ENCODE results near the gene ITPR2. TPM values are rescaled to one million over a fixed set of nuclear protein-coding genes. Genes with fewer than 3 reads are reported as not detected.

ITPR2 gene
- total RNA-seq, 1 donor from 2014 or later: 77.9 TPM

DNA sequence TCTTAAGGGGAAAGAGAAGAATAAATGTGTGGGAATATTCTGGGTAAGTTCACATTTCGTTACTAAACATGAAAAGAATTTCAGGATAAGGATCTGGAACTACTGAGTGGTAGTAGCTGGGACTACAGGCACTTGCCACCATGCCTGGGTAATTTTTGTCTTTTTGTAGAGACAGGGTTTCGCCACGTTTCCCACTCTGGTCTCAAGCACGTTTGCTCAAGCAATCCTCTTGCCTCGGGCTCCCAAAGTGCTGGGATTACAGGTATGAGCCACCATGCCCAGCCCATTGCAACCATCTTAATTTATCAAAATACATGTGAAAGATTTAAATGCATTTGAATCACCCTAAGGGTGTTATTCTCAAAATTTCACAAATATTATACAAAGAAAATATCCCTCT is 26.4 kb downstream of the ITPR2 start:
- no peaks in the 10 kb centered on the region for H3K9me3 Mint-ChIP-seq (ENCODE audit: unreplicated experiment)
- H3K4me1 Mint-ChIP-seq (ENCODE audit: low read depth, unreplicated experiment): peaks cover 6% of the 10 kb centered on the region
- no peak overlapping the region for H3K27ac Mint-ChIP-seq (ENCODE audit: unreplicated experiment)
- no peak for DNase-seq
- no peaks in the 10 kb centered on the region for H3K27me3 Mint-ChIP-seq (ENCODE audit: unreplicated experiment)
- TF ChIP-seq, protein P1, sequence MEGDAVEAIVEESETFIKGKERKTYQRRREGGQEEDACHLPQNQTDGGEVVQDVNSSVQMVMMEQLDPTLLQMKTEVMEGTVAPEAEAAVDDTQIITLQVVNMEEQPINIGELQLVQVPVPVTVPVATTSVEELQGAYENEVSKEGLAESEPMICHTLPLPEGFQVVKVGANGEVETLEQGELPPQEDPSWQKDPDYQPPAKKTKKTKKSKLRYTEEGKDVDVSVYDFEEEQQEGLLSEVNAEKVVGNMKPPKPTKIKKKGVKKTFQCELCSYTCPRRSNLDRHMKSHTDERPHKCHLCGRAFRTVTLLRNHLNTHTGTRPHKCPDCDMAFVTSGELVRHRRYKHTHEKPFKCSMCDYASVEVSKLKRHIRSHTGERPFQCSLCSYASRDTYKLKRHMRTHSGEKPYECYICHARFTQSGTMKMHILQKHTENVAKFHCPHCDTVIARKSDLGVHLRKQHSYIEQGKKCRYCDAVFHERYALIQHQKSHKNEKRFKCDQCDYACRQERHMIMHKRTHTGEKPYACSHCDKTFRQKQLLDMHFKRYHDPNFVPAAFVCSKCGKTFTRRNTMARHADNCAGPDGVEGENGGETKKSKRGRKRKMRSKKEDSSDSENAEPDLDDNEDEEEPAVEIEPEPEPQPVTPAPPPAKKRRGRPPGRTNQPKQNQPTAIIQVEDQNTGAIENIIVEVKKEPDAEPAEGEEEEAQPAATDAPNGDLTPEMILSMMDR (IDR thresholded peaks at IDR 0.05; ENCODE audit: partially characterized antibody, unreplicated experiment): no peak
- H3K4me3 Mint-ChIP-seq (ENCODE audit: unreplicated experiment): no peak overlapping the region
- H3K36me3 Mint-ChIP-seq (ENCODE audit: unreplicated experiment): no peaks in the 10 kb centered on the region

GRCh38 chr12:26805401-26805971 is 27.5 kb downstream of the ITPR2 start:
- Mint-ChIP-seq H3K9me3 (ENCODE audit: unreplicated experiment) (peaks cover 3% of the 10 kb centered on the region), H3K27me3 (ENCODE audit: unreplicated experiment) (no peaks in the 10 kb centered on the region), H3K4me3 (ENCODE audit: unreplicated experiment) (no peak overlapping the region), H3K4me1 (ENCODE audit: low read depth, unreplicated experiment) (peaks cover 4% of the 10 kb centered on the region), H3K27ac (ENCODE audit: unreplicated experiment) (no peak overlapping the region), H3K36me3 (ENCODE audit: unreplicated experiment) (no peaks in the 10 kb centered on the region)
- DNase-seq: no peak
- TF ChIP-seq, protein P1 (IDR thresholded peaks at IDR 0.05; ENCODE audit: partially characterized antibody, unreplicated experiment): no peak

- no peaks in the 10 kb centered on the region for H3K36me3 Mint-ChIP-seq (ENCODE audit: unreplicated experiment)
- no peak for DNase-seq
- H3K4me1 Mint-ChIP-seq (ENCODE audit: low read depth, unreplicated experiment): no peaks in the 10 kb centered on the region
- H3K27me3 Mint-ChIP-seq (ENCODE audit: unreplicated experiment): no peaks in the 10 kb centered on the region
- TF ChIP-seq, protein P1 (IDR thresholded peaks at IDR 0.05; ENCODE audit: partially characterized antibody, unreplicated experiment): no peak
- H3K9me3 Mint-ChIP-seq (ENCODE audit: unreplicated experiment): peaks cover 4% of the 10 kb centered on the region
- no peak overlapping the region for H3K27ac Mint-ChIP-seq (ENCODE audit: unreplicated experiment)
- no peak overlapping the region for H3K4me3 Mint-ChIP-seq (ENCODE audit: unreplicated experiment)
Observed at GRCh38 chr12:26803552-26803951, 29.4 kb downstream of the ITPR2 start.

GRCh38 chr12:26801486-26801885 is 31.5 kb downstream of the ITPR2 start:
- no peak overlapping the region for H3K4me3 Mint-ChIP-seq (ENCODE audit: unreplicated experiment)
- H3K27me3 Mint-ChIP-seq (ENCODE audit: unreplicated experiment): no peaks in the 10 kb centered on the region
- DNase-seq: no peak
- no peaks in the 10 kb centered on the region for H3K4me1 Mint-ChIP-seq (ENCODE audit: low read depth, unreplicated experiment)
- TF ChIP-seq, protein P1 (IDR thresholded peaks at IDR 0.05; ENCODE audit: partially characterized antibody, unreplicated experiment): no peak
- no peaks in the 10 kb centered on the region for H3K36me3 Mint-ChIP-seq (ENCODE audit: unreplicated experiment)
- no peak overlapping the region for H3K27ac Mint-ChIP-seq (ENCODE audit: unreplicated experiment)
- peaks cover 4% of the 10 kb centered on the region for H3K9me3 Mint-ChIP-seq (ENCODE audit: unreplicated experiment)

DNA sequence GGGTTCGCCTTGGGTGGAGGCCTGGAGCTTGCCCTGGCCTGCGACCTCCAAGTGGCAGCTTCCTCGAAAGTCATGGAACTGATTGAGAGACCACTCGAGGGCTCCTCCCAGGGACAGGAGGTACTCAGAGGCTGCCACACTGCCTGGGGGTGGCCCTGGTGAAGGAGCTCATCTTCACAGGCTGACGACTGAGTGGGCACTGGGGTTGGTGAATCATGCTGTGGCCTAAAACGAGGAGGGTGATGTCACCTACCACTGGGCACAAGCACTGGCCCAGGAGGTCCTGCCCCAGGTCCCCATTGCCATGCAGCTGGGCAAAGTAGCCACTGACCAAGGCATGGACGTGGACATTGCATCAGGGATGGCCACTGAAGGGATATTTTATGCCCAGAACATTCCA is 32.1 kb downstream of the ITPR2 start:
- H3K27ac Mint-ChIP-seq (ENCODE audit: unreplicated experiment): no peak overlapping the region
- TF ChIP-seq, protein P1 (IDR thresholded peaks at IDR 0.05; ENCODE audit: partially characterized antibody, unreplicated experiment): no peak
- H3K27me3 Mint-ChIP-seq (ENCODE audit: unreplicated experiment): no peaks in the 10 kb centered on the region
- no peaks in the 10 kb centered on the region for H3K36me3 Mint-ChIP-seq (ENCODE audit: unreplicated experiment)
- no peak for DNase-seq
- H3K4me1 Mint-ChIP-seq (ENCODE audit: low read depth, unreplicated experiment): no peaks in the 10 kb centered on the region
- peaks cover 4% of the 10 kb centered on the region for H3K9me3 Mint-ChIP-seq (ENCODE audit: unreplicated experiment)
- H3K4me3 Mint-ChIP-seq (ENCODE audit: unreplicated experiment): no peak overlapping the region

All from glutamatergic neuron (in vitro differentiated cells).